Osteocyte (in vitro differentiated cells): ENCODE data around the gene GGT6. TPM values are rescaled to one million over a fixed set of nuclear protein-coding genes. Genes with fewer than 3 reads are reported as not detected.

Experiments
- DNase-seq: peaks from one replicate; pipeline ENCODE4 v3.0.0; 2021; ENCODE audit warnings: mixed read lengths; ENCODE audit not compliant: unreplicated experiment; ENCODE audit errors: extremely low spot score
- H3K27ac Mint-ChIP-seq: one replicate; pipeline ENCODE4 v1.8.0; 2021; ENCODE audit warnings: mild to moderate bottlenecking, mixed read lengths; ENCODE audit not compliant: unreplicated experiment
- H3K27me3 Mint-ChIP-seq: one replicate; pipeline ENCODE4 v1.8.0; 2021; ENCODE audit warnings: mixed read lengths; ENCODE audit not compliant: unreplicated experiment
- H3K36me3 Mint-ChIP-seq: one replicate; pipeline ENCODE4 v1.8.0; 2021; ENCODE audit warnings: mixed read lengths; ENCODE audit not compliant: unreplicated experiment
- H3K4me1 Mint-ChIP-seq: one replicate; pipeline ENCODE4 v1.8.0; 2021; ENCODE audit warnings: mixed read lengths; ENCODE audit not compliant: unreplicated experiment
- H3K4me3 Mint-ChIP-seq: one replicate; pipeline ENCODE4 v1.8.0; 2021; ENCODE audit warnings: mild to moderate bottlenecking, moderate library complexity, mixed read lengths; ENCODE audit not compliant: unreplicated experiment
- H3K9me3 Mint-ChIP-seq: one replicate; pipeline ENCODE4 v1.8.0; 2021; ENCODE audit warnings: mixed read lengths; ENCODE audit not compliant: unreplicated experiment
- total RNA-seq: library from RNA; stranded (reverse); gene quantifications from 2 replicates; pipeline ENCODE4 v1.2.1, GENCODE V29; 2021
- TF ChIP-seq, protein P1 (sequence below): fragments of 200-600 bp; sonication (generic); IDR thresholded peaks from 2 replicates; pipeline ENCODE4 v1.5.0; 2021; ENCODE audit warnings: antibody characterized with exemption, mild to moderate bottlenecking, moderate library complexity

GGT6 gene
- total RNA-seq, 1 donor from 2014 or later: not detected

DNA sequence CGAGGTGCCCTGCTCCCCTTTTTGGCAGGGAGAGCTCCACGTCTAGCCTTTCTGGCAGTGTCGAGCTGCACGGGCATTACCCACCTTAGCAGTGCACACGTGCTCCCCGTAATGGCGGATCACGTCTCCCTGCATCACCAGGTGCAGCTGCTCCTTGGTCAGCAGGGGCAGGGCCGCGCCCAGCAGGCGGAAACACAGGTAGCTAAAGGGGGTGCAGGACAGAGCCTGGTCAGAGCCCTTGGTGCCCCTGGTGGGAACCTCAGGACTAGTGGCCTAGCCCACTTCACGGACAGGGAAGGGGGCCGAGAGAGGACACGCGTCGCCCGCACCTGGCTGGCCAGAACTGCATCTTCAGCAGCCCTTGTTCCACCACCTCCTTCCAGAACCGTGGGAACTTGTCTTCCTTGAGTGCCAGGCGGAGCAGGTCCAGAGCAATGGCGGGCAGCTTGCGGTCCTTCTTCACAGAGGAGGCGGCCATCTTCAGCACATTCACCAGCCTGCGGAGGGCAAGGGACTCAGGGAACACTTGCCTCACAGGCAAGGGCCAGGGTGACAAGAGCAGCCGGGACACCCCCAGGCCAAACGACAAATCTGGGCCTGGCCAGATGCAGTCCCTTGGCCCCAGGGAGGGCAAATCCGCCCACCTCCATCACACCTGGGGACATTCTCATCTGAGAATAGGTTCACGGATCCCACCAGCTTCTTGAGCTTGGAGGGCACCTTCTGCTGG is 8.4 kb downstream of the GGT6 start:
- Mint-ChIP-seq H3K4me1 (peaks cover 25% of the 10 kb centered on the region), H3K4me3 (no peak overlapping the region), H3K27ac (no peak overlapping the region), H3K27me3 (no peaks in the 10 kb centered on the region), H3K36me3 (peaks cover 21% of the 10 kb centered on the region), H3K9me3 (no peaks in the 10 kb centered on the region)
- TF ChIP-seq, protein P1, sequence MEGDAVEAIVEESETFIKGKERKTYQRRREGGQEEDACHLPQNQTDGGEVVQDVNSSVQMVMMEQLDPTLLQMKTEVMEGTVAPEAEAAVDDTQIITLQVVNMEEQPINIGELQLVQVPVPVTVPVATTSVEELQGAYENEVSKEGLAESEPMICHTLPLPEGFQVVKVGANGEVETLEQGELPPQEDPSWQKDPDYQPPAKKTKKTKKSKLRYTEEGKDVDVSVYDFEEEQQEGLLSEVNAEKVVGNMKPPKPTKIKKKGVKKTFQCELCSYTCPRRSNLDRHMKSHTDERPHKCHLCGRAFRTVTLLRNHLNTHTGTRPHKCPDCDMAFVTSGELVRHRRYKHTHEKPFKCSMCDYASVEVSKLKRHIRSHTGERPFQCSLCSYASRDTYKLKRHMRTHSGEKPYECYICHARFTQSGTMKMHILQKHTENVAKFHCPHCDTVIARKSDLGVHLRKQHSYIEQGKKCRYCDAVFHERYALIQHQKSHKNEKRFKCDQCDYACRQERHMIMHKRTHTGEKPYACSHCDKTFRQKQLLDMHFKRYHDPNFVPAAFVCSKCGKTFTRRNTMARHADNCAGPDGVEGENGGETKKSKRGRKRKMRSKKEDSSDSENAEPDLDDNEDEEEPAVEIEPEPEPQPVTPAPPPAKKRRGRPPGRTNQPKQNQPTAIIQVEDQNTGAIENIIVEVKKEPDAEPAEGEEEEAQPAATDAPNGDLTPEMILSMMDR: no peak
- DNase-seq: no peak

DNA sequence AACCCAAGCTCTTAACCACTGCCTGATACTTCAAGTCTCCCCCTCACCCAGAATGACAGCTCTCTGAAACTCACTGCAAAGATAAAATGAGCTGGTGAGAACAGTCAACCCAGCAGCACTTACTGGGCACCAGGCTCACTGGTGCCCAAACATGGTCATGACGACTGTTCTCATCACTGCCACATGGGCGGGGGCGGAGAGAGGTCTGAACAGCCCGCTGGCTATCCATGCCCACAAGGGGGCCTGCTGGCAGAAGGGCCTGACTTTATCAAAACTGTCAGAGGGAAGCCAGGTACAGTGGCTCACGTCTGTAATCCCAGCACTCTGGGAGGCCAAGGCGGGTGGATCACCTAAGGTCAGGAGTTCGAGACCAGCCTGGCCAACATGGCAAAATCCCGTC is 9.2 kb downstream of the GGT6 start:
- Mint-ChIP-seq H3K27ac (no peak overlapping the region), H3K36me3 (peaks cover 24% of the 10 kb centered on the region), H3K9me3 (no peaks in the 10 kb centered on the region), H3K27me3 (no peaks in the 10 kb centered on the region), H3K4me3 (no peak overlapping the region), H3K4me1 (peaks cover 23% of the 10 kb centered on the region)
- no peak for DNase-seq
- TF ChIP-seq, protein P1: no peak

DNA sequence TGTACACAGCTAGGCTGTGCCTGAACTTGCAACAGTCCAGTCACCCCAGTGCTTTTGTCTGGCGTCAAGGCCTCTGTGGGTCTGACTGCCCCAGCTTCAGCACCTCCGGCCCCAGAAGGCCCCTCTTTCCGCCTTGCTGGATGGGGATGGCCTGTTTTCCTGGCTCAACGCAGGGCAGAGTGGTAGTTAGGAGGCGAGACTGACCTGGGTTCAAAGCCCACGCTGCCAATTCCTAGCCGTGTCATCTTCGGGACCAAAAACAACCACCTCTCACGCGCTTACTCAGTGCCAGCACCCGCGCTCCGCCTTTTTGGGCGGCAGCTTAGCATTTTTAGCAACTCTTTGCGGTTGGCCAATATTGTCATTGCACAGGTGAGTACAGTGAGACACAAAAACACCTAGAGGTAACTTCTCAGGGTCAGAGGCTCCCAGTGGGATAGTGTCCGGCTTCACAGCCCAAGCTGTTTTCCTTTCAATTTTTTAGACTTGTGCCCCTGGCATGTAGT is 9.8 kb downstream of the GGT6 start:
- H3K4me1 Mint-ChIP-seq: peaks cover 17% of the 10 kb centered on the region
- no peak for DNase-seq
- H3K27ac Mint-ChIP-seq: no peak overlapping the region
- H3K9me3 Mint-ChIP-seq: no peaks in the 10 kb centered on the region
- H3K36me3 Mint-ChIP-seq: peaks cover 24% of the 10 kb centered on the region
- TF ChIP-seq, protein P1: no peak
- H3K27me3 Mint-ChIP-seq: no peaks in the 10 kb centered on the region
- H3K4me3 Mint-ChIP-seq: no peak overlapping the region

DNA sequence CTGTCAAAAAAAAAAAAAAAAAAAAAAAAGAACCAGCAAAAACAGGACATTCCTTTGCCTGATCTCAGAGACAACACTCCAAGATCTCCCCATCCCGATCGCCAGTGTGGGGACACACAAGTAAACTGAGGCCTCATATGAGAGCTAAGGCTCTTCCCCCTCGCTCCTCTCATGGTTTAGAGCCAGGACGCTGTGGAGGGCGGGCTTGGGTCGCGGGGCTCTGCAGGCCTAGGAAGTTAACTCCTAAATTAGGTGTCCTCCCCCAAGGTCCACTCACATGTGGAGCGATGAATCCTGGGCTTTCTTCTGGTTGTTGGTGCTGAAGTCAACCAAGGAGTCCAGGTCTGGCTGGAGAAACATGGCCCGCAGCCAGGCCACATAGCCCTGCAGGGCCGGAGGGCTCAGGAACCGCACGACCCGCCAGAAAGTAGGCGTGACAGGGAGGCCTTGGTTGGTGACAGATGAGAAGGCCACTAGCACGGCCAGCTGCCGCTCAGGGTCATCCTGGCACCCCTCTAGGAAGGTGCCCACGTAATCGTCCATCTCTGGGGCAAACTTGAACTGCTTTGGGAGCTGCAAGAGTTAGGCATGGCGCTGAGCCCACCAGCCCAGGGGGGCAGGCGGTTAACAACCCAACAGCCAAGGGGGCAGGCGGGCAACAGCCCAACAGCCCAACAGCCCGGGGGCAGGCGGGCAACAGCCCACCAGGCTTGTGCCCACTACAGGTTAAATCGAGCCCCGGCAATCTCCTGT is 10.4 kb downstream of the GGT6 start:
- Mint-ChIP-seq H3K4me3 (no peak overlapping the region), H3K27me3 (no peaks in the 10 kb centered on the region), H3K27ac (no peak overlapping the region), H3K36me3 (peaks cover 24% of the 10 kb centered on the region), H3K4me1 (peaks cover 13% of the 10 kb centered on the region), H3K9me3 (no peaks in the 10 kb centered on the region)
- no peak for DNase-seq
- TF ChIP-seq, protein P1: no peak
